ENCODE results near the gene TDRD9. TPM values are rescaled to one million over a fixed set of nuclear protein-coding genes. Genes with fewer than 3 reads are reported as not detected.

The TDRD9 gene
- total and polyA plus RNA-seq, 2 experiments from 2014 or later = 0.24 TPM; not detected in 1

DNA sequence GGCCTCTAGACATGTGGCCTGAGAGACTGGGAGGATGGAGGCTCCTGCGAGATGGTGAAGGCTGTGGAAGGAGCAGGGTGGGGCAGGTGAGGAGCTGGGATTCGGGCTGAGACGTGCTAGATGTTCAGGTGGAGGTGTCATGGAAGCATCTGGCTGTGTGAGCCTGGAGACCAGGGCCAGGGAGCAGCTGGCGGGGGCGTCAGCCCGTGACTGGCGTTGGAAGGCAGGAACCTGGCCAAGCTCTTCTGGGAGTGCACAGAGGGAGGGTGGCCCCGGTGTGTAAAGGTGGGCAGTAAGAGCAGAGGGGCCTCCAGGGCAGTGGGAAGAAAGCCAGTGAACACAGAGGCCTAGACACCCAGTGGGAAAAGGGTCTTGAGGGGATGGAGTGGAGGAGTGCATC is 69.1 kb downstream of the TDRD9 start (continued):
- TF ChIP-seq, protein P1, sequence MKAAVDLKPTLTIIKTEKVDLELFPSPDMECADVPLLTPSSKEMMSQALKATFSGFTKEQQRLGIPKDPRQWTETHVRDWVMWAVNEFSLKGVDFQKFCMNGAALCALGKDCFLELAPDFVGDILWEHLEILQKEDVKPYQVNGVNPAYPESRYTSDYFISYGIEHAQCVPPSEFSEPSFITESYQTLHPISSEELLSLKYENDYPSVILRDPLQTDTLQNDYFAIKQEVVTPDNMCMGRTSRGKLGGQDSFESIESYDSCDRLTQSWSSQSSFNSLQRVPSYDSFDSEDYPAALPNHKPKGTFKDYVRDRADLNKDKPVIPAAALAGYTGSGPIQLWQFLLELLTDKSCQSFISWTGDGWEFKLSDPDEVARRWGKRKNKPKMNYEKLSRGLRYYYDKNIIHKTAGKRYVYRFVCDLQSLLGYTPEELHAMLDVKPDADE (IDR thresholded peaks at IDR 0.05) = no peak

DNA sequence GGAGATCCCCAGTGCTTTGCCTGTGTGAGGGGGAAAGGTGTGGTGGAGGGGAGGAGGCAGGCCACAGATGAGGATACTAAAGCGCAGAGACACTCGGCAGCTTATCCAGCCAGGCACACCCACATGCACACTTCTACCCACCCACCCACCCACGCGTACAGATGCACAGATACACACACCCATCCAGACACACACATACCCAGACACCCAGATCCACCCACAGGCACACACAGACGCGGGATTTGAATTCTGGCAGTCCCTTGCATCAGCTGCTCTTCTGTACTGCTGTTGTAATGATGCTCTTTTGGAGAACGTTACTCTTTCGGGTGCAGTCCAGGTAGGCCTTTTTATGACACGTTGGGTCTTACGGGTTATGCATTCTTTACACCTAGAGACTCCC is 69.8 kb downstream of the TDRD9 start:
- H3K36me3 ChIP-seq (ENCODE audit: insufficient read depth) = no peaks in the 10 kb centered on the region
- DNase-seq (ENCODE audit: low spot score) (no peak), ATAC-seq (no peak)
- no peaks in the 10 kb centered on the region for H4K20me1 ChIP-seq (replicated peaks; ENCODE audit: insufficient read depth)
- H3K4me1 ChIP-seq (ENCODE audit: insufficient read depth) = peaks cover 9% of the 10 kb centered on the region; the same call in 1 of the 2 replicates
- H3K9me2 ChIP-seq (ENCODE audit: insufficient read depth) = no peaks in the 10 kb centered on the region
- no peaks in the 10 kb centered on the region for H3K79me2 ChIP-seq (replicated peaks; ENCODE audit: insufficient read depth)
- no peak overlapping the region for H3K4me2 ChIP-seq
- no peaks in the 10 kb centered on the region for H3F3A ChIP-seq (replicated peaks; ENCODE audit: low read depth)
- no peak overlapping the region for H3K27ac ChIP-seq (ENCODE audit: low read depth)
- no peak overlapping the region for H2AFZ ChIP-seq
- TF ChIP-seq, protein P2, sequence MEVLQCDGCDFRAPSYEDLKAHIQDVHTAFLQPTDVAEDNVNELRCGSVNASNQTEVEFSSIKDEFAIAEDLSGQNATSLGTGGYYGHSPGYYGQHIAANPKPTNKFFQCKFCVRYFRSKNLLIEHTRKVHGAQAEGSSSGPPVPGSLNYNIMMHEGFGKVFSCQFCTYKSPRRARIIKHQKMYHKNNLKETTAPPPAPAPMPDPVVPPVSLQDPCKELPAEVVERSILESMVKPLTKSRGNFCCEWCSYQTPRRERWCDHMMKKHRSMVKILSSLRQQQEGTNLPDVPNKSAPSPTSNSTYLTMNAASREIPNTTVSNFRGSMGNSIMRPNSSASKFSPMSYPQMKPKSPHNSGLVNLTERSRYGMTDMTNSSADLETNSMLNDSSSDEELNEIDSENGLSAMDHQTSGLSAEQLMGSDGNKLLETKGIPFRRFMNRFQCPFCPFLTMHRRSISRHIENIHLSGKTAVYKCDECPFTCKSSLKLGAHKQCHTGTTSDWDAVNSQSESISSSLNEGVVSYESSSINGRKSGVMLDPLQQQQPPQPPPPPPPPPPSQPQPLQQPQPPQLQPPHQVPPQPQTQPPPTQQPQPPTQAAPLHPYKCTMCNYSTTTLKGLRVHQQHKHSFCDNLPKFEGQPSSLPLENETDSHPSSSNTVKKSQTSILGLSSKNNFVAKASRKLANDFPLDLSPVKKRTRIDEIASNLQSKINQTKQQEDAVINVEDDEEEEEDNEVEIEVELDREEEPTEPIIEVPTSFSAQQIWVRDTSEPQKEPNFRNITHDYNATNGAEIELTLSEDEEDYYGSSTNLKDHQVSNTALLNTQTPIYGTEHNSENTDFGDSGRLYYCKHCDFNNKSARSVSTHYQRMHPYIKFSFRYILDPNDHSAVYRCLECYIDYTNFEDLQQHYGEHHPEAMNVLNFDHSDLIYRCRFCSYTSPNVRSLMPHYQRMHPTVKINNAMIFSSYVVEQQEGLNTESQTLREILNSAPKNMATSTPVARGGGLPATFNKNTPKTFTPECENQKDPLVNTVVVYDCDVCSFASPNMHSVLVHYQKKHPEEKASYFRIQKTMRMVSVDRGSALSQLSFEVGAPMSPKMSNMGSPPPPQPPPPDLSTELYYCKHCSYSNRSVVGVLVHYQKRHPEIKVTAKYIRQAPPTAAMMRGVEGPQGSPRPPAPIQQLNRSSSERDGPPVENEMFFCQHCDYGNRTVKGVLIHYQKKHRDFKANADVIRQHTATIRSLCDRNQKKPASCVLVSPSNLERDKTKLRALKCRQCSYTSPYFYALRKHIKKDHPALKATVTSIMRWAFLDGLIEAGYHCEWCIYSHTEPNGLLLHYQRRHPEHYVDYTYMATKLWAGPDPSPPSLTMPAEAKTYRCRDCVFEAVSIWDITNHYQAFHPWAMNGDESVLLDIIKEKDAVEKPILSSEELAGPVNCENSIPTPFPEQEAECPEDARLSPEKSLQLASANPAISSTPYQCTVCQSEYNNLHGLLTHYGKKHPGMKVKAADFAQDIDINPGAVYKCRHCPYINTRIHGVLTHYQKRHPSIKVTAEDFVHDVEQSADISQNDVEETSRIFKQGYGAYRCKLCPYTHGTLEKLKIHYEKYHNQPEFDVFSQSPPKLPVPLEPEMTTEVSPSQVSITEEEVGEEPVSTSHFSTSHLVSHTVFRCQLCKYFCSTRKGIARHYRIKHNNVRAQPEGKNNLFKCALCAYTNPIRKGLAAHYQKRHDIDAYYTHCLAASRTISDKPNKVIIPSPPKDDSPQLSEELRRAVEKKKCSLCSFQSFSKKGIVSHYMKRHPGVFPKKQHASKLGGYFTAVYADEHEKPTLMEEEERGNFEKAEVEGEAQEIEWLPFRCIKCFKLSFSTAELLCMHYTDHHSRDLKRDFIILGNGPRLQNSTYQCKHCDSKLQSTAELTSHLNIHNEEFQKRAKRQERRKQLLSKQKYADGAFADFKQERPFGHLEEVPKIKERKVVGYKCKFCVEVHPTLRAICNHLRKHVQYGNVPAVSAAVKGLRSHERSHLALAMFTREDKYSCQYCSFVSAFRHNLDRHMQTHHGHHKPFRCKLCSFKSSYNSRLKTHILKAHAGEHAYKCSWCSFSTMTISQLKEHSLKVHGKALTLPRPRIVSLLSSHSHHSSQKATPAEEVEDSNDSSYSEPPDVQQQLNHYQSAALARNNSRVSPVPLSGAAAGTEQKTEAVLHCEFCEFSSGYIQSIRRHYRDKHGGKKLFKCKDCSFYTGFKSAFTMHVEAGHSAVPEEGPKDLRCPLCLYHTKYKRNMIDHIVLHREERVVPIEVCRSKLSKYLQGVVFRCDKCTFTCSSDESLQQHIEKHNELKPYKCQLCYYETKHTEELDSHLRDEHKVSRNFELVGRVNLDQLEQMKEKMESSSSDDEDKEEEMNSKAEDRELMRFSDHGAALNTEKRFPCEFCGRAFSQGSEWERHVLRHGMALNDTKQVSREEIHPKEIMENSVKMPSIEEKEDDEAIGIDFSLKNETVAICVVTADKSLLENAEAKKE (CRISPR knock-in tag; IDR thresholded peaks at IDR 0.05) = no peak
- TF ChIP-seq, protein P3, sequence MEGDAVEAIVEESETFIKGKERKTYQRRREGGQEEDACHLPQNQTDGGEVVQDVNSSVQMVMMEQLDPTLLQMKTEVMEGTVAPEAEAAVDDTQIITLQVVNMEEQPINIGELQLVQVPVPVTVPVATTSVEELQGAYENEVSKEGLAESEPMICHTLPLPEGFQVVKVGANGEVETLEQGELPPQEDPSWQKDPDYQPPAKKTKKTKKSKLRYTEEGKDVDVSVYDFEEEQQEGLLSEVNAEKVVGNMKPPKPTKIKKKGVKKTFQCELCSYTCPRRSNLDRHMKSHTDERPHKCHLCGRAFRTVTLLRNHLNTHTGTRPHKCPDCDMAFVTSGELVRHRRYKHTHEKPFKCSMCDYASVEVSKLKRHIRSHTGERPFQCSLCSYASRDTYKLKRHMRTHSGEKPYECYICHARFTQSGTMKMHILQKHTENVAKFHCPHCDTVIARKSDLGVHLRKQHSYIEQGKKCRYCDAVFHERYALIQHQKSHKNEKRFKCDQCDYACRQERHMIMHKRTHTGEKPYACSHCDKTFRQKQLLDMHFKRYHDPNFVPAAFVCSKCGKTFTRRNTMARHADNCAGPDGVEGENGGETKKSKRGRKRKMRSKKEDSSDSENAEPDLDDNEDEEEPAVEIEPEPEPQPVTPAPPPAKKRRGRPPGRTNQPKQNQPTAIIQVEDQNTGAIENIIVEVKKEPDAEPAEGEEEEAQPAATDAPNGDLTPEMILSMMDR (conservative IDR thresholded peaks at IDR 0.05; ENCODE audit: low read depth in 2 of 2) = no peak
- TF ChIP-seq CREB1 (CRISPR knock-in tag; IDR thresholded peaks at IDR 0.05; ENCODE audit: low read depth) (no peak), ZNF331 (CRISPR knock-in tag; IDR thresholded peaks at IDR 0.05; ENCODE audit: low read depth) (no peak), STAT1 (IDR thresholded peaks at IDR 0.05; ENCODE audit: unreplicated experiment) (no peak), NANOG (IDR thresholded peaks at IDR 0.05; ENCODE audit: borderline replicate concordance) (no peak), EZH2phosphoT487 (IDR thresholded peaks at IDR 0.05; ENCODE audit: unreplicated experiment) (no peak), EZH2 (IDR thresholded peaks at IDR 0.05; ENCODE audit: low read depth, unreplicated experiment) (no peak), JUNB (IDR thresholded peaks at IDR 0.05; ENCODE audit: unreplicated experiment) (no peak)
- no peaks in the 10 kb centered on the region for H3K27me3 Mint-ChIP-seq (ENCODE audit: insufficient read depth, low read depth, poor library complexity)
- H3K4me3 Mint-ChIP-seq = no peak overlapping the region
- H3K27ac Mint-ChIP-seq = no peak overlapping the region
- no peaks in the 10 kb centered on the region for H3K36me3 Mint-ChIP-seq (ENCODE audit: low read depth)
- H3K4me3 ChIP-seq = no peak overlapping the region
- no peaks in the 10 kb centered on the region for H3K27me3 ChIP-seq (ENCODE audit: insufficient read depth)
- peaks cover 5% of the 10 kb centered on the region; the same call in 2 of the 3 replicates for H3K4me1 Mint-ChIP-seq
- no peaks in the 10 kb centered on the region for H3K9me3 Mint-ChIP-seq

Data from GM23338 (cell line).